HG03558 (cell line): Measurements from ENCODE around the gene ELOVL7.
"Not testable (repeated sequence)": the region's sequence is repeated elsewhere in the genome, so short reads cannot be mapped to it uniquely, and the experiment has no call there.

Experiments
- ATAC-seq: cut with Tn5 transposase; IDR thresholded peaks from one replicate; pipeline ENCODE4 v1.9.1; 2021; ENCODE audit warnings: moderate number of reproducible peaks; ENCODE audit not compliant: unreplicated experiment; ENCODE audit errors: extremely low read depth

ELOVL7 gene

GRCh38 chr5:60722416-60722815, 121.7 kb downstream of the ELOVL7 start:
- no peak for ATAC-seq

- no peak for ATAC-seq
Measured at GRCh38 chr5:60719329-60719728, 124.7 kb downstream of the ELOVL7 start.

GRCh38 chr5:60718166-60718892, 125.7 kb downstream of the ELOVL7 start:
- no peak for ATAC-seq

GRCh38 chr5:60715201-60715928, 128.7 kb downstream of the ELOVL7 start:
- ATAC-seq, result not testable (repeated sequence)

- ATAC-seq, result no peak
Measured at GRCh38 chr5:60712950-60713349, 131.1 kb downstream of the ELOVL7 start.

GRCh38 chr5:60711892-60712291, 132.2 kb downstream of the ELOVL7 start:
- not testable (repeated sequence) for ATAC-seq

GRCh38 chr5:60710362-60710761, 133.7 kb downstream of the ELOVL7 start:
- no peak for ATAC-seq

- no peak for ATAC-seq
Measured at GRCh38 chr5:60705144-60705543, 138.9 kb downstream of the ELOVL7 start.

GRCh38 chr5:60703944-60704343, 140.1 kb downstream of the ELOVL7 start:
- ATAC-seq, result no peak
